Subcutaneous abdominal adipose tissue (tissue), 5 donors: ENCODE results near the gene TWF1.
A peak's percentile ranks its signal among the peaks of the same experiment; 100 is the strongest.
"Not testable (repeated sequence)": the region's sequence is repeated elsewhere in the genome, so short reads cannot be mapped to it uniquely, and the experiment has no call there.

Experiments
- H3K27ac ChIP-seq: one replicate; pipeline ENCODE4 v1.7.0; 2013; ENCODE audit warnings: low read depth, mild to moderate bottlenecking, inconsistent platforms, low read length, moderate library complexity
- H3K27me3 ChIP-seq, 5 donors: one replicate each; pipeline ENCODE4 v1.7.0; 2013; ENCODE audit warnings: low read length in 5 of 5, inconsistent platforms in 1 of 5; ENCODE audit not compliant: control insufficient read depth in 5 of 5, insufficient read depth in 4 of 5
- H3K36me3 ChIP-seq, 5 donors: one replicate each; pipeline ENCODE4 v1.7.0; 2013; ENCODE audit warnings: low read length in 5 of 5; ENCODE audit not compliant: control insufficient read depth in 5 of 5, insufficient read depth in 5 of 5
- H3K4me1 ChIP-seq, 5 donors: one replicate each; pipeline ENCODE4 v1.7.0; 2013; ENCODE audit warnings: low read length in 5 of 5, mild to moderate bottlenecking in 3 of 5, moderate library complexity in 1 of 5; ENCODE audit not compliant: control insufficient read depth in 5 of 5, insufficient read depth in 5 of 5
- H3K4me3 ChIP-seq, 5 donors: one replicate each; pipeline ENCODE4 v1.7.0; 2013; ENCODE audit warnings: low read length in 5 of 5, low read depth in 1 of 5
- H3K9ac ChIP-seq, 5 donors: one replicate each; pipeline ENCODE4 v1.7.0; 2013; ENCODE audit warnings: low read length in 5 of 5, mild to moderate bottlenecking in 4 of 5, moderate library complexity in 3 of 5
- H3K9me3 ChIP-seq, 5 donors: one replicate each; pipeline ENCODE4 v1.7.0; 2013; ENCODE audit warnings: low read length in 5 of 5; ENCODE audit not compliant: control insufficient read depth in 5 of 5
- donor health status: healthy.
- donor health status: healthy.
- donor health status: healthy.
- donor health status: healthy.
- donor health status: healthy.

Gene TWF1

DNA sequence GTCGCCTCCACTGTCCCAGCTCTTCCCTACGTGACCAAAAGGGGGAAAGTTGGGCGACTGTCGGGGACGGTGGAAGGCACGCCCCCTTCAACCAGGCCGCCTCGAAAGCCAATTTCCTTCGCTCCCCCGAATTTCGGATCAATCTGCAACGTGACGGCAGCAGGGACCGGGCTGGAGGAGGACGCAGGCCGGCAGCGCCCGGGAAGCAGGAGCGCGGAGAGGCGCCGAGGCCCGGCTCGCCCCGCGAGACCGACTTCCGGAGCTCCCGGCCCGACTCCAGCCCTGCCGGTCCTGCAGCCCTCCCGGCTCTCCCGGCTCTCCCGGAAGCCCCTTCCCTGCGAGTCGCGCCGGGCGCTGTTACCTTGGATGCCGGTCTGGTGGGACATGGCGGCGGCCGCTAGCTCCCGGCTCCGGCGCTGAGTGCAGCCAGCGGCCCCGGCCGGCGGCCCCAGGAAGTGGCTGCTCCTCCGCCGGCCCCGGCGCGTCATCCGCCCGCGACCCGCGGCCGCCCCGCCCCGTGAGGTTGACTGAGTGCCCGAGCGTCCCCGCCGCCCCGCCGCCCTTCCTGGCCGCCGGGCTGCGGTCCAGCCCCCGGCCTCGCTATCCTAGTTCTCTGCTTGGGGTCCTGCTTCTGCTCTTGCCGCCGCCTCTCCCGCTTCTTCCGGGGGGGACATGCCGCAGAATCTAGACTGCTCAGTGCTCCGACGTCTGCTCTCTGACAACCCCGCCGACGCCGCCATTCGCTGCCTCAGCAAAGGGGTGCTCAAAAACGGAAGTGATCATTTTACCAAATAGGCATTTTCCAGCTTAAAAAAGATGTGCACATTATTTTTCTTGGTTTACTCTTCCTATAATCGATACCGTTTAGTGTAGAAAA, at the start of gene TWF1:
Gene TWF1, minus strand, starts transcription at position 458 of the 877 bp plus-strand sequence. Its CDS starts 72 bp downstream, at position 386.
- Histone ChIP-seq H3K4me1 (peaks cover 5 to 21% (median 19%) of the 10 kb centered on the region in 5 donors), H3K9ac (peak within 1 kb of the TSS; percentile 73 to 96 (median 93)), H3K27ac (peak within 1 kb of the TSS; percentile 96), H3K4me3 (peak within 1 kb of the TSS; percentile 85 to 97 (median 92)), H3K36me3 (peaks cover 5 to 10% (median 9%) of the 10 kb centered on the region in 5 donors), H3K27me3 (no peaks in the 10 kb centered on the region), H3K9me3 (no peaks in the 10 kb centered on the region)

DNA sequence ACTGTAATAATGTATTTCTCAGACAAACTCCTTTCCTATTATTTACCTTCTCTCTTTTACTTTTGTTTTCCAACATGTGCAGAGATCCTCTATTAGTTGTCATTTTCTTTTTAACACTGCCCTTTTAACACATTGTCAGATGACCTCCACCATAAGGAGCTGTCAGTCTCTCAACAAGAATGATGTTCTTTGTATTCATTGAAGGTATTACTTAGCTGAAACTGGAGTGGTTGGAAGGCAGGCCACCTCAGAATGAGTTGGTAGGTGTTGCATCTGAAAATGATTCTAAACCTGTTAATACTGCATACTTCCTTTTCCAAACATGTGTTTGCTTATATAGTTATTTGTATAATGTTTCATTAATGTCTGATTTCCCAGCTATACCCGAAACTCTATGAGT, 46.6 kb upstream of the TWF1 start:
- H3K9ac ChIP-seq, result no peak overlapping the region
- H3K27ac ChIP-seq, result no peak overlapping the region
- no peaks in the 10 kb centered on the region for H3K4me1 ChIP-seq
- H3K4me3 ChIP-seq, result no peak overlapping the region
- peaks cover 0 to 5% (median 0%) of the 10 kb centered on the region in 5 donors for H3K36me3 ChIP-seq
- H3K9me3 ChIP-seq, result peaks cover 0 to 3% (median 0%) of the 10 kb centered on the region in 5 donors
- H3K27me3 ChIP-seq, result no peaks in the 10 kb centered on the region

DNA sequence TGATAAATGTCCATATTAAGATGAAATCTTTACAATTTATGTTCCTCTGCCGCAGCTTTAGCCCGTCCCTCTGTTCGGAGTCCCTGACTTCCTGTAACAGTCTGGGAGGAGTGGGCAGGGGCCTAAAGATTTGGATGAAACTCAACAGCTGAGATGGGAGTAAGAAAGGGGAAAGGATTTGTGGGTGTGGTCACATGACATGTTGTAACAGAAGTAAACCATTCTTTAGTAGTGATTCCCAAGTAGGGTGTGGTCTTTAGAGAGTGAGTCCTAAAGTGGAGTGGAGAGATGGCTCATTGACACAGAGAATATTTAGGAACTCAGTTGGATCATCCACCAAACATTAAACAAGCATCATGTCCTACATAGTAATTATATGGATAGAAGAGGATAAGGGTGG, 42.7 kb upstream of the TWF1 start:
- no peak overlapping the region for H3K9ac ChIP-seq
- no peak overlapping the region for H3K4me3 ChIP-seq
- H3K27me3 ChIP-seq, result no peaks in the 10 kb centered on the region
- peaks cover 0 to 9% (median 0%) of the 10 kb centered on the region in 5 donors for H3K36me3 ChIP-seq
- H3K27ac ChIP-seq, result no peak overlapping the region
- peaks cover 0 to 3% (median 0%) of the 10 kb centered on the region in 5 donors for H3K9me3 ChIP-seq
- no peaks in the 10 kb centered on the region for H3K4me1 ChIP-seq

DNA sequence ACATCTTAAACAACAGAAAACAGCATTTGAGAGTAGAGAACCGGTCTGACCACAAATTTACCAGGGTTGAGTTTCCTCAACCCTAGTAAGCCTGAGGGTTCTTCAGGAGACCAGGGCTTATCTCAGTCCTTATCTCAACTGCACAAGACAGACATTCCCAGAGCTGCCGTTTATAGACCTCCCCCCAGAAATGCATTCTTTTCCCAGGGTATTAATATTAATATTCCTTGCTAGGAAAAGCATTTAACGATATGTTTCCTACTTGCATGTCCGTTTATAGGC, 42.0 kb upstream of the TWF1 start:
- Histone ChIP-seq H3K27me3 (no peaks in the 10 kb centered on the region), H3K4me1 (no peaks in the 10 kb centered on the region)

DNA sequence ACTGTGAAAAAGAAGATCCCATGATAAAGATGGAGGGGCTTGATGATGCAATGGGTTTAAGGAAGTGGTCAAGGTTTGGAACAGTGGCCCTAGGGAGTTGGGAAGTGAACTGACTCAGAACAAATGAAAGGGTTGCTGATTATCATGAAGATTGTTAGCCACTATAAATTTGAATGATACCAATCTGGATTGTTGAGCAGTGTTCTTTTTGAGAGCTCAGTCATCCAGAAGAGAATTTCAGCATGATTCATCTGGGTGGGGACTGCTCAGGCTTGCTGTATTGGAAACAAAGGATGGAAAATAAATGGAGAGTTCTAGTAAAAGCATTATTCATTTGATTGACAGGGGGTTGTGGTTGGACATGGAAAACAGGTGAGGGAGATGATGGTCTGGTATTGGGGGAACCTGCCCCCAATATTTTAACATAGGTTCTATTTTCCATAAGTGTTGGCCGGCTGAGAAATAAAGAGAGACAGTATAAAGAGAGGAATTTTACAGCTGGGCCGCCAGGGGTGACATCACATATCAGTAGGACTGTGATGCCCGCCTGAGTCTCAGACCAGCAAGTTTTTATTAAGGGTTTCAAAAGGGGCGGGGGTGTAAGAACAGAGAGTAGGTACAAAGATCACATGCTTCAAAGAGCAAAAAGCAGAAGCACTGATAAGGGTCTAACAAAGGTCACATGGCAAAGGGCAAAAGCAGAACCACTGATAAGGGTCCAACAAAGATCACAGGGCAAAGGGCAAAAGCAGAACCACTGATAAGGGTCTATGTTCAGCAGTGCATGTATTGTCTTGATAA, 41.5 kb upstream of the TWF1 start:
- not testable (repeated sequence) for H3K4me1 ChIP-seq, H3K4me3 ChIP-seq, H3K9ac ChIP-seq, H3K27ac ChIP-seq, H3K27me3 ChIP-seq, H3K36me3 ChIP-seq, H3K9me3 ChIP-seq

More for the DNA sequence above, 42.0 kb upstream of the TWF1 start:
- H3K9me3 ChIP-seq, result peaks cover 0 to 3% (median 0%) of the 10 kb centered on the region in 5 donors
- H3K36me3 ChIP-seq, result peaks cover 0 to 9% (median 0%) of the 10 kb centered on the region in 5 donors
- no peak overlapping the region for H3K4me3 ChIP-seq
- no peak overlapping the region for H3K9ac ChIP-seq
- H3K27ac ChIP-seq, result no peak overlapping the region

DNA sequence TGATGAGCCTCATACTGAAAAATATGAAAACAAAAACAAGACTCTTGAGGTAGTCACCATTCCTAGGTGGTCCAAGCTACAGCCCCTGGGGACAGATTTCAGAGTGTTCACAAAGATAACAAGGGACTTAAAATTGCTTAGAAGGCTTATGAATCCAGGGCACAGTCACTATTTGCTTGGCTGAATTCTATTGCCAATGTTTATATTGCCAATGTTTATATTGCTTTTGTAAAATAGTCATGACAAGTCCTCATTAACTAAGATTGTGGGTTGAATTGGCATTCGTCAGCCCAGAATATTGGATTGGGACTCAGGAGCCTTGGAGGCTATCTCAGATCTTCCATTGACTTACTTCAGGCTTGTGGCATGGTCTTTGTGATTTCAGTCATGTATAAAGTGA, 36.1 kb upstream of the TWF1 start:
- Histone ChIP-seq H3K9me3 (no peaks in the 10 kb centered on the region), H3K4me3 (no peak overlapping the region), H3K4me1 (no peaks in the 10 kb centered on the region), H3K27ac (no peak overlapping the region), H3K9ac (no peak overlapping the region), H3K36me3 (peaks cover 0 to 4% (median 0%) of the 10 kb centered on the region in 5 donors), H3K27me3 (no peaks in the 10 kb centered on the region)

DNA sequence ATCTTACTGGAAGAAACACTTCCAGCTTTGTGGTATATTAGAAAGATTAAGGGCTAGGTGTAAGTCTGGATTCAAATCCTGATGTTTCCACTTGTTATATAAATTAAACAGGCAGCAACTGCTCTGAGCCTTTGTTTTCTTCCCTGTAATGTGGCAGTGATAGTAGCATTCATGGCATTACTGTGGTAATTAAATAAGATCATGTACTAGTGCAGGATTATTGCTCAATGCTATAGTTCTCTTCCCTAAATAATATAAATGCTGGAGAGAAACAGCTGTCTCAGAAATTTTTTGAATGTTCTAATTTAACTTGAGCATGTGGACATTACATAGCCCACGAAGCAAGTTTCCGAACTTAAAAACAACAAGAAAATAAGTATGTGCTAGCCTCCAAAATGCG, 35.1 kb upstream of the TWF1 start:
- Histone ChIP-seq H3K9ac (no peak overlapping the region), H3K27me3 (no peaks in the 10 kb centered on the region), H3K36me3 (peaks cover 0 to 4% (median 0%) of the 10 kb centered on the region in 5 donors), H3K4me3 (no peak overlapping the region), H3K27ac (no peak overlapping the region), H3K9me3 (no peaks in the 10 kb centered on the region), H3K4me1 (peaks cover 0 to 8% (median 5%) of the 10 kb centered on the region in 5 donors)

DNA sequence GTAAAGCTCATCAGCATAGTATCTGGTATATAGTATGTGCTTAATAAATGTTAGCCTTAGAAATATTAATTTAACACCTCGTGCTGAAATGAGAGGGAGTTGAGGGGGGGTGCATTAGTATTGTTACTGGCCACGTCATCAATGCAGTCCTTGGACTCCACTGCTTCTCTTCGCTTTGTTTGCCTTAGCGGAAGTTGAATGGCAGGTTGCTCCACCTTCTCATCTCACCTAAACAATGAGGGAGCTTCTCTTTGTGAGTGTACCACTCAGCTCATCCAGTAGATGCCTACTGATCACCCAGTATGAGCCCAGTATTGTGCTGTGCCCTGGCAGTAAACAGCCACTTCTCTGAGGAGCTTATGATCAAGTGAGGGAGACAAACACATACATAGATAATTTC, 34.2 kb upstream of the TWF1 start:
- no peaks in the 10 kb centered on the region for H3K27me3 ChIP-seq
- H3K4me3 ChIP-seq, result no peak overlapping the region
- peaks cover 0 to 13% (median 7%) of the 10 kb centered on the region in 5 donors for H3K4me1 ChIP-seq
- H3K9ac ChIP-seq, result no peak overlapping the region
- no peak overlapping the region for H3K27ac ChIP-seq
- H3K9me3 ChIP-seq, result no peaks in the 10 kb centered on the region
- H3K36me3 ChIP-seq, result peaks cover 0 to 4% (median 0%) of the 10 kb centered on the region in 5 donors

DNA sequence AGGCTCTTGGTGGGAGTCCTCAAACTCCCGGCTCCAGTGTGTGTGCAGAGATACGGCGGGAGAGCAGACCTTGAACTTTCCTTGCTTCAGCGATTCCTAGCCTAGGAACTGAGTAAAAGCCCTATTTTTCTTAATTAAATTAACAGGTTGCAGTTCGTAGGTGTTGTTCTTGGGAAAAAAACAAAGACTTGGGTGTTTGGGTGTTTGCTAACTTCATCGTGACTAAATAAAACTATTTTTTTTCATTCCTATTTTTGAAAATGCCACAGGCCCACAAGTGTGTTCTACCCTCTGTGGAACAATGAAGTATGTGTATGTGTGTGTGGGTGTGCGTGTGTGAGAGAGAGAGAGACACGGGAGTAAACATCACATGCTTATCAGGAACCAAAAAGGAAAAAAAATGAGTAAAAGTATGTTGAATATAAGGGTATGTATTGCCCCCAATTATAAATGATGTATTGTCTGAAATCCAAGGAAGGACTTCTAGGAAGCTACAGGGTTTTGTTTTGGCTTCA, 30.4 kb upstream of the TWF1 start:
- no peaks in the 10 kb centered on the region for H3K27me3 ChIP-seq
- H3K9ac ChIP-seq, result peak overlapping the region; percentile 74 to 87 (median 82)

More for the DNA sequence above, 30.4 kb upstream of the TWF1 start:
- no peaks in the 10 kb centered on the region for H3K9me3 ChIP-seq
- peak overlapping the region; percentile 93 for H3K27ac ChIP-seq
- H3K36me3 ChIP-seq, result no peaks in the 10 kb centered on the region
- peak overlapping the region; percentile 72 to 85 (median 82) for H3K4me3 ChIP-seq
- H3K4me1 ChIP-seq, result peaks cover 0 to 21% (median 15%) of the 10 kb centered on the region in 5 donors
